Choroid plexus epithelial cell (primary cell): ENCODE data around the gene PCGF1.
"Not testable (repeated sequence)": the region's sequence is repeated elsewhere in the genome, so short reads cannot be mapped to it uniquely, and the experiment has no call there.

Experiments used
- DNase-seq: peaks from one replicate; pipeline ENCODE4 v3.0.0-alpha.2; 2010; ENCODE audit warnings: low read depth
- H3K4me3 ChIP-seq: 2 replicates; pipeline ENCODE4 v1.5.1; 2011; ENCODE audit warnings: low read depth, mild to moderate bottlenecking, control low read depth, low read length, moderate library complexity
- CTCF ChIP-seq: conservative IDR thresholded peaks from 2 replicates; pipeline ENCODE4 v1.5.1; 2011; ENCODE audit warnings: low read depth, mild to moderate bottlenecking, control low read depth, inconsistent platforms, low read length, moderate library complexity

Gene PCGF1

GRCh38 chr2:74461187-74462053 is 46.1 kb downstream of the PCGF1 start:
- TF ChIP-seq CTCF: peak; percentile 43
- DNase-seq: no peak
- H3K4me3 ChIP-seq: no peak overlapping the region

- DNase-seq, H3K4me3 ChIP-seq: not testable (repeated sequence)
Measured at GRCh38 chr2:74460187-74460586, 47.3 kb downstream of the PCGF1 start.

GRCh38 chr2:74459503-74460118 is 47.9 kb downstream of the PCGF1 start:
- not testable (repeated sequence) for DNase-seq
- H3K4me3 ChIP-seq: peak overlapping the region; percentile 82

- peak overlapping the region; percentile 82 for H3K4me3 ChIP-seq
- no peak for DNase-seq
- TF ChIP-seq CTCF: no peak
Measured at GRCh38 chr2:74458938-74459363, 48.5 kb downstream of the PCGF1 start.

- peak; percentile 100 for DNase-seq
- TF ChIP-seq CTCF: no peak
- H3K4me3 ChIP-seq: peak within 1 kb of the TSS; percentile 82
Measured at GRCh38 chr2:74458132-74458937, 49.2 kb downstream of the PCGF1 start, which contains the start of gene WBP1. TSS of gene WBP1 (plus strand) at chr2:74458438. CDS start at chr2:74458603, 165 bp downstream.

- no peak for DNase-seq
- TF ChIP-seq CTCF: no peak
- peak overlapping the region; percentile 74 for H3K4me3 ChIP-seq
Measured at GRCh38 chr2:74457549-74458131, 49.9 kb downstream of the PCGF1 start.

- DNase-seq: peak; percentile 58
- TF ChIP-seq CTCF: no peak
- peak overlapping the region; percentile 74 for H3K4me3 ChIP-seq
Measured at GRCh38 chr2:74457129-74457548, 50.4 kb downstream of the PCGF1 start.
